C4-2B (cell line): ENCODE data around the gene RHBG.
"Not testable (repeated sequence)": the region's sequence is repeated elsewhere in the genome, so short reads cannot be mapped to it uniquely, and the experiment has no call there.

Source experiments
- H3K27ac ChIP-seq: fragments of 450-650 bp; 2 replicates; pipeline ENCODE4 v1.5.1; 2017
- ZFX ChIP-seq: fragments of 450-650 bp; IDR thresholded peaks from 2 replicates; pipeline ENCODE4 v1.6.1; 2017
- TF ChIP-seq, protein P1 (sequence below): fragments of 450-650 bp; conservative IDR thresholded peaks from 2 replicates; pipeline ENCODE4 v1.5.1; 2017; ENCODE audit warnings: mild to moderate bottlenecking

RHBG gene

DNA sequence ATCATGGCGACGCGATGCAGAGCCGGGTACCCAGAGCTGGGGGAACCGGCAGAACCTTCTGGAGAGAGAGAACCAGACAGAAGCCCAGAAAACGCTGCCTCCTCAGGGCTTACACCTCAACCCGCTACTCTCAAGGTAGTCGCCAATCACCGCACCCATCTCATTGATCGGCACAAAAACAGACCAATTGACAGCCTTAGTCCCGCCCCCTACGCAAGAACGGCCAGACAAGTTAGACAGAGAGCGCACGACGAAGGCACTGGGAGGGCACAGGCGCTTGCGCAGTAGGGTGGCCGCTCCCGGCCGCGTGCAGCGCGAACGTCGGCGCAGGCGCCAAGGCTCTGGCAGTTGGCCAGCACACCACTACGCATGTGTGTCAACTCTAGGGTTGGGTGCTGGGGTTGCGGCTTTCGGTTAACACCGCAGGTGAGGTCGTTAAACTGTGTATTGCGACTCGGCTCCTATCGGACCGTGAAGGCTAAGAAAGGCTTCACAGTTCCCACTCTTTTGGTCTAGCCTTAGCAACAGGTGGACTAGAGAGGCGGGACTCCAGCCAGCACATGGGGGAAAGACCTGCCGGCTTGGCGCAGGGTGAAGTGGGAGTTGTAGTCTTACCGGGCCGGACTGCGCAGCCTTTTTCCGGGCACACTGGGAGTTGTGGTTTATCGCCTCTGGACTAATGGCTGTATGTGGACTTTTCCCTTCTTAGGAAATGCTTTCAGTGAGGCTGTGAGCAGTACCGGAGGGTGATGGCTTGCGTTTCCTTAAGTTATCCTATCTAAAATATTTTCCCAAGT is 30.6 kb upstream of the RHBG start, which contains the start of the genes CCT3 and TSACC:
TSS of gene CCT3 (minus strand) at position 113 of the 797 bp plus-strand sequence. CDS start at position 5, 108 bp downstream.
TSS of gene TSACC (plus strand) at position 347 of the 797 bp plus-strand sequence. CDS start 1,232 bp downstream, outside the sequence.
- H3K27ac ChIP-seq: peak within 1 kb of the TSS; percentile 99
- TF ChIP-seq, protein P1, sequence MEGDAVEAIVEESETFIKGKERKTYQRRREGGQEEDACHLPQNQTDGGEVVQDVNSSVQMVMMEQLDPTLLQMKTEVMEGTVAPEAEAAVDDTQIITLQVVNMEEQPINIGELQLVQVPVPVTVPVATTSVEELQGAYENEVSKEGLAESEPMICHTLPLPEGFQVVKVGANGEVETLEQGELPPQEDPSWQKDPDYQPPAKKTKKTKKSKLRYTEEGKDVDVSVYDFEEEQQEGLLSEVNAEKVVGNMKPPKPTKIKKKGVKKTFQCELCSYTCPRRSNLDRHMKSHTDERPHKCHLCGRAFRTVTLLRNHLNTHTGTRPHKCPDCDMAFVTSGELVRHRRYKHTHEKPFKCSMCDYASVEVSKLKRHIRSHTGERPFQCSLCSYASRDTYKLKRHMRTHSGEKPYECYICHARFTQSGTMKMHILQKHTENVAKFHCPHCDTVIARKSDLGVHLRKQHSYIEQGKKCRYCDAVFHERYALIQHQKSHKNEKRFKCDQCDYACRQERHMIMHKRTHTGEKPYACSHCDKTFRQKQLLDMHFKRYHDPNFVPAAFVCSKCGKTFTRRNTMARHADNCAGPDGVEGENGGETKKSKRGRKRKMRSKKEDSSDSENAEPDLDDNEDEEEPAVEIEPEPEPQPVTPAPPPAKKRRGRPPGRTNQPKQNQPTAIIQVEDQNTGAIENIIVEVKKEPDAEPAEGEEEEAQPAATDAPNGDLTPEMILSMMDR: no peak
- no peak for TF ChIP-seq ZFX

DNA sequence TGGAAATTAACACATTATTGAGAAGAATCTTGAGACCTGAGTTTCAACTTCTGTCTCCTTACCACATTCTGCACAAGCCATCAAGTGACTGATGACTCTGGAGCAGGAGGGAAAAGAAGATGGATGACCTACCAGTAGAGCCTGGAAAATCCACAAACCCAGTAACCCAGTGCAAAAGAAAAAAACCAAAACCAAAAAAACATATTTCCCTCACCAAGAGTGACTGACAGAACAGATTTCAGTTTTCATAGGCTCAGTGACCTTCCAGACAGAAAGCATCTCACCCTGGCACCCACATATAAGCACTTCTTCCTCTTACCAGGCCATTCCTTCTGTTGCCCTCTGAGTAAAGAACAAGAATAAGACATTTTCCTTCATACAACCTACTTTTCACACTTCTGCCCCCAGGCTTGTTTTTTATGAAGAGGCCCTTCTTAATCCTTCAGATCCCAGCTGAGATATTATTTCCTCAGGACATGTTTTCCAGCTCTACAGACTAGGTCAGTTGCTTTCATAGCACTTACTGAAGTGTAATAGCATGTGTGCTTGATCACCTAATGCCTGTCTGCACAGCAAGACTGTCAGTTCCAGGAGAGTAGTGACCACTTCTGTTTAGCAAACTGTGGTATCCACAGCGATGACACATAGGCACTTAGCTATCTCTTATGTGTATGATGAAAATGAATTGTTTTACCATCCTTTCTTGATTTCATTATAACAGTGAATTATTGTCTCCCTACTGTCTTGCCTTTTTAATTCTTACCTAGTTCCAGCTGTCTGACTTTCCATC is 26.6 kb upstream of the RHBG start:
- H3K27ac ChIP-seq: no peak overlapping the region
- TF ChIP-seq, protein P1: no peak
- no peak for TF ChIP-seq ZFX

DNA sequence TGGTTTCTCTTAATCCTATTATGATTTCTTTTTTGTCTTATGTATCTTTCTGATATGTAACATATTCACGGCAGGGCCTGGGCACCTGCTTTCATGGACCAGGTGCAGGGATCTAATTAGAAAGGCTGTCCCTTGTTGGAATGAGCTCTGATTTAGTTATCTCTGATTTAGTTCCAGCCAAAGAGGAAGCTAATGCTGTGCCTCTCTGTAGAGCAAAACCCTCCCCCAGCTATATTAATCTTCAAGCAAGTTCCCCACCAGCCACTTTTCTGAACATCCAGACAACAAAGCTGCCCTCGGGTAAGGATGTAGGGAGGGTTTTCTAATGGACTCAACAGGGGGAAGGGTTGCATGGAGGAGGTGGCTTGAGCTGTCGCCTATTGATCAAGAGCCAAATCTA is 24.6 kb upstream of the RHBG start:
- no peak overlapping the region for H3K27ac ChIP-seq
- TF ChIP-seq ZFX: no peak
- TF ChIP-seq, protein P1: no peak

DNA sequence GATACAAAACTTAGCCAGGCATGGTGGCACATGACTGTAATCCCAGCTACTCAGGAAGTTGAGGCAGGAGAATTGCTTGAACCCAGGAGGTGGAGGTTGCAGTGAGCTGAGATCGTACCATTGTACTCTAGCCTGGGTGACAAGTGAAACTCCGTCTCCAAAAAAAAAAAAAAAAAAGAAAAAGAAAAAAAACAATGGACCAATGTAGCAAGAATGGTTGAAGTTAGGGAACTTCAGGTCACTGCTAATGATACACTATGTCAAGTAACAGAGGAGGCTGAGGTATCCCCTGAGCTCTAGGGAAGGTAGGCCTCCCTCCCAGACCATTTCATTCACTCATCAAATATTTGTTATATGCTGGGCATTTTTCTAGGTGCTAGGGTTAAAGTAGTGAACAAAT is 23.0 kb upstream of the RHBG start:
- H3K27ac ChIP-seq: not testable (repeated sequence)

DNA sequence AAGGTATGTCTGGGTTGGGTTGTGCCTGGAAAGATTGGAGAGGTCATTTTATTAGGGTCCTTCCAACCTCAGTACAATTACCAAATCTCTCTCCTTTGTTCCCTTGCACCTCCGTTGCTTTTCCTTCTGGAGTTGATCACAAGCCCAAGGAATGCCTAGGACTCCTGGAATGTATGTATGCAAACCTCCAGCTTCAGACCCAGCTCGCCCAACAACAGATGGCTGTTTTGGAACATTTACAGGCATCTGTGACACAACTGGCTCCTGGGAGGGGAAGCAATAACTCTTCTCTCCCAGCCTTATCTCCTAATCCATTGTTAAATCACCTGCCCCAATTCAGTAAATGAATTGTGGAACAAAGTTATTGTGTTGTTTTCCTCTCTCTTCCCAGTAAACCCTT is 22.4 kb upstream of the RHBG start:
- TF ChIP-seq ZFX: no peak
- TF ChIP-seq, protein P1: no peak

DNA sequence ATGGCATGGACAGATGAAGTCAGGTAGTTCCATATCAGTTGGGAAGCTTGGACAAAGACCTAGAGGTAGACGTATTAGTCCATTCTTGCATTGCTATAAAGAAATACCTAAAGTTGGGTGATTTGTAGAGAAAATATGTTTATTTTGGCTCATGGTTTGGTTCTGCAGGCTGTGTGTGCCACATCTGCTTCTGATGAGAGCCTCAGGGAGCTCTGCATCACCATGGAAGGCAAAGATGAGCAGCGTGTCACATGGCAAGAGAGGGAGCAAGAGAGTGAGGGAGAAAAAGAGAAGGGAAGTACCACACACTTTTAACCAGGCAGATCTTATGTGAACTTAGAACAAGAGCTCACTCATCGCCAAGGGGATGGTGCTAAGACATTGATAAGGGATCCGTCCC is 21.7 kb upstream of the RHBG start:
- no peak for TF ChIP-seq ZFX
- TF ChIP-seq, protein P1: no peak
- no peak overlapping the region for H3K27ac ChIP-seq

More for the DNA sequence above, 22.4 kb upstream of the RHBG start:
- no peak overlapping the region for H3K27ac ChIP-seq

DNA sequence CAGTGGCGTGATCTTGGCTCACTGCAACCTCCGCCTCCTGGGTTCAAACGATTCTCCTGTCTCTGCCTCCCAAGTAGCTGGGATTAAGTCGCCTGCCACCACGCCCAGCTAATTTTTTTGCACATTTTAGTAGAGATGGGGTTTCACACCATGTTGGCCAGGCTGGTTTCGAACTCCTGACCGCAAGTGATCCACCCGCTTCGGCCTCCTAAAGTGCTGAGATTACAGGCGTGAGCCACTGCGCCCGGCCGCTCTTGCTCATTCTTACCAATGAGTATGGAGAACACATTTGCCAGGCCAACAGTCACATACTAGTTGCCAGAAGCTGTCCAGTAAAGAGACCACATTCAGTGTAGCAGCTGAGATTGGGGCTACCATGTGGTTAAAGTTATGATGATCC is 16.5 kb upstream of the RHBG start:
- H3K27ac ChIP-seq: not testable (repeated sequence)

DNA sequence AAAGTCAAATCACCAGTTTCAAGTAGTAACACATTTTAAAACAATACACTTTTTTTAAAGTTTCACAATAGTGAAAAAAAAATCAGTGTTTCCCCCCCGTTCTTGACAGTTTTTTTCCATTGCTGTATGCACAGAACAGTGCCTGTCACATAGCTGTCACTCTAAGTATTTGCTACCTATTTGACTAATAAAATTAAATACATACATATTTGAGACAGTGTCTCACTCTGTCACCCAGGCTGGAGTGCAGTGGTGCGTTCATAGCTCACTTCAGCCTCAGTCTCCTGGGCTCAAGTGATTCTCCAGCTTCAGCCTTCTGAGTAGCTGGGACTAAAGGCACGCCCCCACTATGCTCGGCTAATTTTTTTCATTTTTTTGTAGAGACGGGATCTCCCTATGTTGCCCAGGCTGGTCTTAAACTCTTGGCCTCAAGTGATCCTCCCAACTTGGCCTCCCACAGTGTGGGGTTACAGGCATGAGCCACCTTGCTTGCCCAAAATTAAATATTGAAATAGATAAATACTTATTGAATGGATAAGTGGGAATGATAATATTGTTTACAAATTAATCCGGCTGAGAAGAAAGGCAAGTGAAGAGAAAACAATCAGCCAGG is 12.6 kb upstream of the RHBG start:
- H3K27ac ChIP-seq: no peak overlapping the region
- TF ChIP-seq, protein P1: 0 out of 2 replicates have a peak, but pooled peaks have one; percentile 6
- no peak for TF ChIP-seq ZFX
